ENCODE results near the gene RYR2. TPM values are rescaled to one million over a fixed set of nuclear protein-coding genes. Genes with fewer than 3 reads are reported as not detected.

Gene RYR2
- total and polyA plus RNA-seq, 2 donors (not counting 1 experiment from before 2014, with no cell fraction given): not detected

DNA sequence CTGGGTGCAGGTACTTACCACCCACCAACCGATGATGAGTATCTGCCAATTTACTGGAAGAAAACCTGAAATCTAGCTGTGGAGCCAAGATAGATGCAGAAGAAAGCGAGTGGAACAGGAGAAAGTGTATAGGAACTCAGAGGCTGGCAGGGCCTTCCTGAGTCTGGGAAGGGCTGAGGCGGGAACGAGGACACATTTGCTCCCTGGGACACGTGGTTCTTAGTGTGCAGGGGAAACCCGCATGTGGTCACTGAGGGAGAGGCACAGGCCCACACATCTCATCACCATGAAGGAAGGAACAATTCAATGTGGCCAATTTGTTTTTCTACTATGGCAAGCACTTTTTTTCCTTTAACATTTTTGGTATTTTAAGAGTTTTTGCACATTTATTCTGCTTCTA, 8.2 kb downstream of the RYR2 start:
- Histone ChIP-seq H3K4me2 (replicated peaks; ENCODE audit: low read depth, low read length, poor library complexity, severe bottlenecking) (no peak overlapping the region), H3K9me3 (ENCODE audit: control extremely low read depth in 1 of 3, control insufficient read depth in 2 of 3, insufficient read depth in 1 of 3, low read length in 2 of 3) (peaks cover 0 to 5% (median 0%) of the 10 kb centered on the region in 3 donors), H3K36me3 (replicated peaks in 1 of 2; ENCODE audit: control extremely low read depth in 1 of 2, control insufficient read depth in 1 of 2, extremely low read depth in 1 of 2, insufficient read depth in 2 of 2, low read length in 1 of 2) (no peaks in the 10 kb centered on the region), H3K9ac (ENCODE audit: low read length) (no peak overlapping the region), H3K79me2 (ENCODE audit: control insufficient read depth, insufficient read depth, low read length) (no peaks in the 10 kb centered on the region), H3K27ac (ENCODE audit: low read length in 2 of 2) (no peak overlapping the region), H3K4me3 (ENCODE audit: control extremely low read depth in 1 of 5, extremely low read depth in 1 of 5, insufficient read depth in 1 of 5, low read depth in 2 of 5, low read length in 4 of 5) (no peak overlapping the region), H3K4me1 (ENCODE audit: control insufficient read depth in 2 of 2, insufficient read depth in 2 of 2, low read length in 2 of 2) (no peaks in the 10 kb centered on the region), H4K20me1 (ENCODE audit: control insufficient read depth, insufficient read depth, low read length, poor library complexity, severe bottlenecking) (no peaks in the 10 kb centered on the region), H2AFZ (ENCODE audit: insufficient read depth, low read depth, low read length, poor library complexity, severe bottlenecking) (no peak overlapping the region), H3K27me3 (replicated peaks in 1 of 4; ENCODE audit: control extremely low read depth in 1 of 4, control insufficient read depth in 3 of 4, insufficient read depth in 4 of 4, low read length in 3 of 4) (peaks cover 0 to 16% (median 4%) of the 10 kb centered on the region in 4 experiments)
- Mint-ChIP-seq H3K4me1 (no peaks in the 10 kb centered on the region), H3K4me3 (no peak overlapping the region), H3K9me3 (ENCODE audit: insufficient read depth) (peaks cover 3% of the 10 kb centered on the region), H3K27ac (no peak overlapping the region), H3K27me3 (peaks cover 39% of the 10 kb centered on the region)
- 69% methylated on average over 4 of the region's 6 CpGs for WGBS (ENCODE audit: insufficient coverage)
- CTCF ChIA-PET: no interaction called here
- TF ChIP-seq EZH2 (IDR thresholded peaks at IDR 0.05; ENCODE audit: borderline replicate concordance, insufficient read depth, low read depth, low read length, poor library complexity, severe bottlenecking): no peak
- TF ChIP-seq, protein P1, sequence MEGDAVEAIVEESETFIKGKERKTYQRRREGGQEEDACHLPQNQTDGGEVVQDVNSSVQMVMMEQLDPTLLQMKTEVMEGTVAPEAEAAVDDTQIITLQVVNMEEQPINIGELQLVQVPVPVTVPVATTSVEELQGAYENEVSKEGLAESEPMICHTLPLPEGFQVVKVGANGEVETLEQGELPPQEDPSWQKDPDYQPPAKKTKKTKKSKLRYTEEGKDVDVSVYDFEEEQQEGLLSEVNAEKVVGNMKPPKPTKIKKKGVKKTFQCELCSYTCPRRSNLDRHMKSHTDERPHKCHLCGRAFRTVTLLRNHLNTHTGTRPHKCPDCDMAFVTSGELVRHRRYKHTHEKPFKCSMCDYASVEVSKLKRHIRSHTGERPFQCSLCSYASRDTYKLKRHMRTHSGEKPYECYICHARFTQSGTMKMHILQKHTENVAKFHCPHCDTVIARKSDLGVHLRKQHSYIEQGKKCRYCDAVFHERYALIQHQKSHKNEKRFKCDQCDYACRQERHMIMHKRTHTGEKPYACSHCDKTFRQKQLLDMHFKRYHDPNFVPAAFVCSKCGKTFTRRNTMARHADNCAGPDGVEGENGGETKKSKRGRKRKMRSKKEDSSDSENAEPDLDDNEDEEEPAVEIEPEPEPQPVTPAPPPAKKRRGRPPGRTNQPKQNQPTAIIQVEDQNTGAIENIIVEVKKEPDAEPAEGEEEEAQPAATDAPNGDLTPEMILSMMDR (IDR thresholded peaks at IDR 0.05): no peak
- POLR2A ChIA-PET: no interaction called here
- intact Hi-C loops (cut with micrococcal nuclease): no loop called here
- no peak for ATAC-seq (ENCODE audit: low read depth)
- DNase-seq: no peak

DNA sequence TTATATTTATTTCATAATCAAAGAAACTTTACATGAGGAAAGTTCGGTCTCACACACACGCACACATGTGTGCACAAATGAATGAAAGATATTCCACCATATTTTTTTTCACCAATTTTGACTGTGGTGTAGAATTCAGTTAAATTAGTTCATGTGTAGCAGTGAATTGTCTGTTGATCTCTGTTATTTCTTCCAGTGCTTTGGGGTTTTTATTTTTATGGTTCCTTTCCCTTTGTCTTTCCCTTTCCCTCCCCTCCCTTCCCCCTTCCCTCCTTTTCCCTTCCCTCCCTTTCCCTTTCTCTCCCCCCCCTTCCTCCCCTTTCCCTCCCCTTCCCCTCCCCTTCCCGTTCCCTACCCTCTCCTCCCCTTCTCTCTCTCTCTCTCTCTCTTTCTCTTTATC, 8.9 kb downstream of the RYR2 start:
- no CpG with 5 or more reads among the region's 3 CpGs for WGBS (ENCODE audit: insufficient coverage)
- Mint-ChIP-seq H3K27ac (no peak overlapping the region), H3K9me3 (ENCODE audit: insufficient read depth) (peaks cover 3% of the 10 kb centered on the region), H3K27me3 (peaks cover 33% of the 10 kb centered on the region), H3K4me3 (no peak overlapping the region), H3K4me1 (no peaks in the 10 kb centered on the region)
- Histone ChIP-seq H3K4me1 (ENCODE audit: control insufficient read depth in 2 of 2, insufficient read depth in 2 of 2, low read length in 2 of 2) (no peaks in the 10 kb centered on the region), H3K79me2 (ENCODE audit: control insufficient read depth, insufficient read depth, low read length) (no peaks in the 10 kb centered on the region), H3K27ac (ENCODE audit: low read length in 2 of 2) (no peak overlapping the region), H3K36me3 (replicated peaks in 1 of 2; ENCODE audit: control extremely low read depth in 1 of 2, control insufficient read depth in 1 of 2, extremely low read depth in 1 of 2, insufficient read depth in 2 of 2, low read length in 1 of 2) (no peaks in the 10 kb centered on the region), H2AFZ (ENCODE audit: insufficient read depth, low read depth, low read length, poor library complexity, severe bottlenecking) (no peak overlapping the region), H3K9ac (ENCODE audit: low read length) (no peak overlapping the region), H3K9me3 (ENCODE audit: control extremely low read depth in 1 of 3, control insufficient read depth in 2 of 3, insufficient read depth in 1 of 3, low read length in 2 of 3) (peaks cover 0 to 5% (median 0%) of the 10 kb centered on the region in 3 donors), H3K4me3 (ENCODE audit: control extremely low read depth in 1 of 5, extremely low read depth in 1 of 5, insufficient read depth in 1 of 5, low read depth in 2 of 5, low read length in 4 of 5) (no peak overlapping the region), H3K4me2 (replicated peaks; ENCODE audit: low read depth, low read length, poor library complexity, severe bottlenecking) (no peak overlapping the region), H3K27me3 (replicated peaks in 1 of 4; ENCODE audit: control extremely low read depth in 1 of 4, control insufficient read depth in 3 of 4, insufficient read depth in 4 of 4, low read length in 3 of 4) (peaks cover 0 to 11% (median 4%) of the 10 kb centered on the region in 4 experiments), H4K20me1 (ENCODE audit: control insufficient read depth, insufficient read depth, low read length, poor library complexity, severe bottlenecking) (no peaks in the 10 kb centered on the region)
- DNase-seq: no peak
- ChIA-PET POLR2A (no interaction called here), CTCF (no interaction called here)
- intact Hi-C loops (cut with micrococcal nuclease): no loop called here
- TF ChIP-seq EZH2 (IDR thresholded peaks at IDR 0.05; ENCODE audit: borderline replicate concordance, insufficient read depth, low read depth, low read length, poor library complexity, severe bottlenecking): no peak
- TF ChIP-seq, protein P1 (IDR thresholded peaks at IDR 0.05): no peak
- no peak for ATAC-seq (ENCODE audit: low read depth)
